ENCODE data around the gene DYNC1LI2.

GRCh38 chr16:66740533-66740932, 10.9 kb downstream of the DYNC1LI2 start:
- TF ChIP-seq CTCF (tag by site-specific recombination; IDR thresholded peaks at IDR 0.05) (no peak), GLIS2 (tag by site-specific recombination; IDR thresholded peaks at IDR 0.05) (no peak), ZNF544 (tag by site-specific recombination; IDR thresholded peaks at IDR 0.05) (no peak)

All from HEK293 (cell line).